Measurements from ENCODE around the gene LRRC28.
A peak's percentile ranks its signal among the peaks of the same experiment; 100 is the strongest.
"Not testable (repeated sequence)": the region's sequence is repeated elsewhere in the genome, so short reads cannot be mapped to it uniquely, and the experiment has no call there.

The LRRC28 gene

DNA sequence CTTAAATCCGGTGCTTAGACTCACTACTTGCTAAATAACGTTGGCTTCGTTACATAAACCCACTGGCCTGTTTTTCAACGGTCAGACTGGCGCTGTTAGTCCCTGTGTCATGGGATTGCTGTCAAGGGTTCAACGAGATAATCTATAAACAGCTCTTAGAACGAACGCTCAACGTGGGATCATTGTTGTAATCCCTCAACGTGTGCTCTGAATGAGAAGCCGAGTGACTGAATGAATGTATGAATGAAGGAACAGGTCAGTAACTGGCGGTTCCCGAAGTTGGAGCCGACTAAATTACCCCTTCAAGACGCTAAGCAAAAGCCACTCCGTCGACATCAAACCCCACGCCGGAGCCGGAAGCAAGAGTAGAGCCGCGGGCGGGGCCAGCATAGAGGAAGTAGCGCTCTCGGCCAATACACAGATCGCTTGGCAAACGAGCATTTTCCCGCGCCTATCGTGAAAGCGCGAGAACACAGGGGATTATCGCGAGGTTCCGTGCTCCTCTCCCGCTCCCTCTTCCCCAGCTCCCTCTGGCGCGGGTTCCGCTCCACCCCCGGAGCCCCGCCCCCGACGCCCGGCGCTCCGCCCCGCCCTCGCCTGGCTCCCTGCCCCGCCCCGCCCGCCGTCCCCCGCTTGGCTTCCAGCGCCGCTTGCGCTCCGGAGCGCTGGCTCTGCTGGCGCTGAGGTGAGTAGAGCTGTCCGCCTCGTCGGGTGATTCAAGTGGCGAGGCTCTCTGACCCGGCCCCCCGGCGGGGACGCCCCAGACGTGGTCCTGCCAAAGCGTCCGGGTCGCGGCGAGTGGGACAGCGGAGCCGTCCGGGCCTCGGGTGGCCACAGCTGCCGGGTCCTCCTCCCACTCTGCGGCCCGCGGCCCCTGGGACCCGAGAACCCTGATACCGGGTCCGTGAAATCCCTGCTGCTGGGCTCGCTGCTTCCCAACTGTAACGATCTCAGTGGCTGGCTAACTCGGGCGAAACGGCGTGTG lies at the start of gene LRRC28:
Gene LRRC28 (plus strand): TSS at position 625 of the 985 bp plus-strand sequence. CDS start 4,477 bp downstream, outside the sequence.
- peak; percentile 98 to 99 for ATAC-seq

DNA sequence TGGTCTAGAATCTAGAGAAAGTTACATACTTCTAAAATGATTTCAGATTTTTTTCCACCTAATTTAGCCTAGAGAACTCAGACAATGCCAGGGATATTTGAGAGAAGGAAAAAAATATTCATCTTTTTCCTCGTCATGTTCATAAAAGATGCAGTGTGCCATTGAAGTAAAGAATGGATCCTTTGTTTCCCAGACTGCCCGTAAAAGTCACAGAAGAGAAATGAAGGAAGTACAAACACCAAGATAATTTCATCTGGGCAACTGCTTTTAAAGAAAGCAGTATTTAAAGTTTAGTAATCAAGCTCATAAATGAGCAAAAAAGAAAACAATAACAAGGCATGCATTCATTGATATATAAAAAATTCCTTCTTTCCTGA lies 49.1 kb upstream of the LRRC28 start:
- ATAC-seq, result no peak

DNA sequence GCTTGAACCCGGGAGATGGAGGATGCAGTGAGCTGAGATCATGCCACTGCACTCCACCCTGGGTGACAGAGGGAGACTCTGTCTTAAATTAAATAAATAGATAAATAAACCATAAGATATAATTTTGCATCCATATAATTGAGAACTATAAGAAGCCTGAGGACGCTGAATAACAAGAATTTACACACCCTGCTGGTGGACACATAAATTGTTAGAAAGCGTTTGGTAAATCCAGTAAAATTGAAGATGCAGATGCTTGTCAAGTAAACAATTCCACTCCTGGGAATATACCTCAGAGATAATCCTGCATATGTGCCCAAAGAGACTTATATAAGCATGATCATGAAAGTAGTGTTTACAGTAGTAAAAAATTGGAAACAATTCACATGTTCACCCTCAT lies 43.6 kb upstream of the LRRC28 start:
- ATAC-seq, result no peak

DNA sequence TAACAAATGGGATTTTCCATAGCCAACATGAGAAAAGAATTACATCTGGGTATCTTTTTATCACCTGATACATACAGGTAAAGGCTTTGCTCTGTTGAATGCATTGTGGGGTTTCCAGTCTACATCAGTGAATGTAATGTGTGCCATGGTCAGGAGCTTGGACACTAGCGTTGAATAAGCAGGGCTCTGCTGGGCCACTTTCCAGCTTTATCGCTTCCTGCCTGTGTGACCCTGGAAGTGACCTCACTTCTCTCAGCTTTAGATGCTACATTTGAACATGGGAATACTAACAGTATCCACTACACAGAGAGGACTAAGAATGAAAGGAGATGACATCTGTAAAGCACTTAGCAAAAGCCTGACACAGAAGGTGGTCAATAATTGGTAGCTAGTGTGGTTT lies 42.0 kb upstream of the LRRC28 start:
- ATAC-seq, result no peak

DNA sequence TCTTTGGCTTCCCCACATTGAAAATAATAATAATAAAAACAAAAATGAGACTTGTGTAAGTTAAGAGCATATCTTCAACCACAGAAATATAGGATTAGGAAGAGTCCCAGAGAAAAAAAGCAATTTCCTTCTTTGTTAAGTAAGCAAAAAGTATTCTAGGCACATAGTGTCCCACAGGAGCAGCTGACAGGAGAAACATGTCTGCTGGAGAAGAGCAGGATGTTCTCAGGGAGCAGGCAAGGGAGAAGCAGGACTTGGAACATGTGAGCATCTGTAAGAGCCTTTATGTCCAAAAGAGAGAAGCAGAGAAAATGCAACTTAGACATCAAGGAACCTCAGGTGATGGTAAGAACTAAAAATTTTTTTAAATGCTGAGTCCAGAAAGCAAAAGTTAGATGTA lies 40.9 kb upstream of the LRRC28 start:
- ATAC-seq, result no peak

DNA sequence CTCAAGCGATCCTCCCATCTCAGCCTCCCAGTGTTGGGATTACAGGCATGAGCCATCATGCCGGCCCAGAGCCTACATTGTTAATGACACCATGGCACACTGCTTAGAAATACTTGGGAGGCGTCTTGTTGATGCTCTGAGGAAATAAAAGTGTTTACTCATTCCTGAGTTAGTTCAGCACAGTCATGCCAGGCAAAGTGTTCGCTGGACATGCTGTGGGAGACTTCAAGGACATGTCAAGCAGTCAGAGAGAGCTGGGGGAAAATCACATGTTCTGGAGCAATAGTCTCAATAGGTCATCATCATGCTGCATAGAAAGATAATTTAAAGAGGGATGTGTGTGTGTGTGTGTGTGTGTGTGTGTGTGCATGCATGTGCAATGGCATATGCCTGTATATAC lies 39.4 kb upstream of the LRRC28 start:
- ATAC-seq, result no peak

DNA sequence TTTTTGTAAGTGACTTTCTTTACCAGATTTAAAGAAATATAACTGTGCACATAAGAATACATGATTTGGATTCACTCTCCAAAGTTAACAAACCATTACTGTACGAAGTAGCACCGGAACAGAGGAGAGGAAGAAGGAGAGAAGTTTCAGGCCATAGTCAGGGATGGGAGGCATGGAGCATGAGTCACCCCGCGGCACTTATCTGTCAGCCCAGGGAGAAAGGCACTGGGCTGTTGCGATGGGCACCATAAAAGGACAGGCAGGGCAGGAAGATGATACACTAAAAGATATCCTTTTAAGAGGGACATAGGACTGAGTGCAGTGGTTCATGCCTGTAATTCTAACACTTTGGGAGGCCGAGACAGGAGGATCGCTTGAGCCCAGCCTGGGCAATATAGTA lies 38.9 kb upstream of the LRRC28 start:
- ATAC-seq, result no peak

DNA sequence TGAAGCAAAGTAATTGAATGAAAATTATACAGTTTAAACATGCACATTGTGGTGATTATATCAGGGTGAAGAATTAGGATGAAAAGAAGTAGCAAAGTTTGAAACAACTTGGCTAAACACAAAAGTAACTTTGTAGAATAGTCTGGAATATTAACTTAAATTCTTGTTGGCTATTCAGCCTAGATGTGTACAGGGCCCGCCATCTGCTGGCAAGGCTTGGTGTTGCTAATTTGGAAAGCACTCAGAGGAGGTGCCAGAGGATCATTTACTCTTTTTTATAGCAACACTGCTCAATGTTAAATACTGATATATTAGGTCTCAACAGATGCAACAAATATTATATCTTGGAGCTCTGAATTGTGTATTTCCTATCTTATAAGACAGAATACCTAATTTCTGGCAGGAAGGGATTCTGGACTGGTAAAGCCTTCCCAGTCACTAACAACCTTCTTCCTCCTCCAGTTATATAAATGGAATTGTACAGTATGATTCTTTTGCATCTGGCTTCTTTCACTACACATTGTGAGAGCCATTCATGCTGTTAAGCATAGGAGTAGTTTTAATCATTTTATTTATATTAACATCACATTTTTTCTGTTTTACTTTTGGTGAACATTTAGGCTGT lies 38.0 kb upstream of the LRRC28 start:
- peak in 1 of 2 donors; percentile 58 for ATAC-seq

DNA sequence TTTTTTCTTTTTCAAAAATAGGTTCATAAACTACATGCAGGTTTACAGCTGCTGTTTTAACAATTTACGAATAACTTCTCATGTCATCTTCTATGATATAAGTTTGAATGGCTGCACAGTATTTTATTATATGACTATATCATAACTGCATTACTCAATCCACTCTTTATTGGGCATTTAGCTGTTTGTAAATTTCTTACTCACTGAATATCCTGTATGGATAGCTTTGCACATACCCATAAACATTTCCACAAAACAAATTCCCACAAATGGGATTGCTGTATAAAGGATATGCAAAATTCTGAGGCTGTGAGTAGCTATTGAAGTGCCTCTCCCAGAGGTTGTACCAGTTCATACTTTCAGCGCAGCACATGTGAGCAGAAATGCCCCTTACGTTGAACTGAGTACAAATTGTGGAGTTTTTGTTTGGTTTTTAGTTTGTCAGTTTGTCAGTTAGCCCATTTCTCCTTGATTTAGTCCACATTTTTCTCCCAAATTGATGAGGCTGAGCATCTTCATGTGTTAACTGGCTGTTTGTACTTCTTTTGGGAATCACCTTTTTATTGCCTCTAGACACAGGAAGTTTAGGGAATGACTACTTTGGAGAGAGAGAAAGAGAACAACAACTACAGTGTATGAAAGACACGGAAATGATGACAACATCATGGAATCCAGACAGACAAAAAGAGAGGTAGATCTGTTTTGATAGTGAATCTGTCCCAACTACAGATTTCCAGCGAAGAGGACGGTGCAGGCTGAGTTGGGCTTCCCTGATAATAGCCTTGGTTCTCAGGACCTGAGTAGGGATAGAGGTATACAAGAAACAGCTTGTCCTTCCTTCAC lies 26.7 kb upstream of the LRRC28 start:
- no peak for ATAC-seq

DNA sequence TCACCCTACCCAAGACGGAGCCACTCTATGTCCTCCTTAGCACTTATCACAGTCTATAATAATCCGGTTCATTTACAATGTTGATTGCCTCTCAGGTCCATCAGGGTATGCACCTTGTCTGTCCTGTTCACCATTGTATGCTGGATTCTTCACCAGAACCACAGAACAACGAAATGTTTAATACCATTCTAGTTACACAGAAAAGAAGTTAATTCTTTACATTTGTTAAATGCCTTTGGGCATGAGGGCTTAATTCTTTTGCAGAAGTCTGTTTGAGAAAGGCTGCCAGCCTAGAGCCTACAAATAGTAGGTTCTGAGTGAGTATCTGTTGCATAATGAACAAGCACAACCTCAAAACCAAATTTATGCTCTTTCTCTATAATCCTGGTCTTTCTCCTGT lies 24.5 kb upstream of the LRRC28 start:
- ATAC-seq, result no peak

DNA sequence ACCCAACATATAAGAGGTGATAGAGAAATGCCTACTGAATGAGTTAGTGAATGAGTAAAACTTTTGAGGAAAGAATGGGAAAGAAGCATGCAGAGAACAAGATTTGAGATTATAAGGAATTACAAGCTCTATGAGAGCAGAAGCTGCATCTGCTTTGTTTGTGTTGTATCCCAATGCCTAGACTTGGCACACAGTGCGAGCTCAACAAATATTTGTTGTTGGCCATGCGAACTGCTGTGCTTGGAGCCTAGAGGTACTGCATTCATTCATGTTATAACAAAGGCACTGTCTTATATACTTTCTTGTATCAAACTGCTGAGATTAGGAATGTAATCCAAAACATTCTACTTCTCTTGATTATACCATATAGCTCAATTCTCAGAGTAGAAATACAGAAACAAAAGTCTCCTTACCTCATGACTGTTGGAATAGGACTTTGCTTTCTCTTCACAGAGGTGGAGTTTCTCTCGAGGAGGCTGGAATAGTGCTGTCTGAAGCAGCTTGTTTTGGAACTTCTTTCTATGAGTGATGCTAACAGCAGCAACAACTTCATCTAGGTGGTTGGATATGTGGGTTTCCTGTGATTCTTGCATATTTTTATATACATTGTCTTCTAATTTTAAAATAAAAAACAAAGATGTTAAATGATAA lies 23.0 kb upstream of the LRRC28 start:
- no peak for ATAC-seq

DNA sequence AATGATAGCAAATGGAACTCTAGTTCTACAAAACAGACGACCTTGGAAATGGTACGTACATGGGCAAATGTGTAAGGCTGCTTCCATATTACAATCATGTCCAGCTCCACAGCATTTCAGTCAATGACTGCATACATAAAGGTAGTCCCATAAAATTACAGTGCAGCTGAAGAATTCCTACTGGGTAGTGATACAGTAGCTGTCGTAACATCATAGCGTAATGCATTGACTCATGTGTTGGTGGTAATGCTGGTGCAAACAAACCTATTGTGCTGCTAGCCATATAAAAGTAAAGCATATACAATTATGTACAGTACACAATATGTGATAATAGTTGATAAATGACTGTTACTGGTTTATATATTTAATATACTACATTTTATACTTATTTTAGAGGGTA lies 20.4 kb upstream of the LRRC28 start:
- no peak for ATAC-seq

DNA sequence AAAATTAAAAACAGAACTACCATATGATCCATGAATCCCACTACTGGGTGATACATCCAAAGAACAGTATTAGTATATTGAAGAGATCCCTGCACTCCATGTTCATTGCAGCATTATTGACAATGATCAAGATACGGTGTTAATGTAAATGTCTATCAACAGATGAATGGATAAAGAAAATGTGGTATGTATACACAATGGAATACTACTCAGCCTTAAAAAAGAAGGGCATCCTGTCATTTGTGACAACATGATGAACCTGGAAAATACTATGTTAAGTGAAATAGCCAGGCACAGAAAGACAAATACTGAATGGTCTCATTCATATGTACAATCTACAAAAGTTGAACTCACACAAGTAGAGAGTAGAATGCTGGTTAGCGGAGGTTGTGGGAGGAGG lies 18.5 kb upstream of the LRRC28 start:
- no peak for ATAC-seq

DNA sequence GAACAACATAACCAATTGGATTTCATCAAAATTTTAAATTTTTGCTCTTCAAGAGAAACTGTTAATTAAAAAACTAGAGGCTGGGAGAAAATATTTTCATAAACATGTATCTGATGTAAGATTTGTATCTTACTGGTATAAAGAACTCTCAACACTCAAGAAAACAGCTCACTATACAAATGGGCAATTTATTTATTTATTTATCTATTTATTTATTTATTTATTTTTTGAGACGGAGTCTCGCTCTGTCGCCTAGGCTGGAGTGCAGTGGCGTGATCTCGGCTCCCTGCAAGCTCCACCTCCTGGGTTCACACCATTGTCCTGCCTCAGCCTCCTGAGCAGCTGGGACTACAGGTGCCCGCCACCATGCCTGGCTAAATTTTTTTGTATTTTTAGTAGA lies 17.1 kb upstream of the LRRC28 start:
- ATAC-seq, result not testable (repeated sequence)

DNA sequence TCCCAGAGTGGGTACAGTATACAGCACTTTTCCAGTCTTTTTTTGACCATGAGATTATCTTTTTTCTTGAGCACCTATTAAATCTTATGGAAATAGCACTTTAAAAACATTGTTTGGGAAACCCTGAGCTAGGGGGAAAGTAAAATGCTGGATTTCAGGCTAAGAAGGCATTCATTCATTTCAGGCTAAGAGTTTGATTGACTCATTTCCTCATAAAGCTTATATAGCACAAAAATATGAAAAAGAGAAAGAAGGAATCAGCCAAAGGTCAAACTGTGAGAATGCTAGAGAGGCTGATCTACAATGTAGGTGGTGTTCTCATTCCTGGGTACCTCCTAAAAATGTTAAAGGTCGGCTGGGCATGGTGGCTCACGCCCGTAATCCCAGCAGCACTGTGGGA lies 12.4 kb upstream of the LRRC28 start:
- ATAC-seq, result no peak

DNA sequence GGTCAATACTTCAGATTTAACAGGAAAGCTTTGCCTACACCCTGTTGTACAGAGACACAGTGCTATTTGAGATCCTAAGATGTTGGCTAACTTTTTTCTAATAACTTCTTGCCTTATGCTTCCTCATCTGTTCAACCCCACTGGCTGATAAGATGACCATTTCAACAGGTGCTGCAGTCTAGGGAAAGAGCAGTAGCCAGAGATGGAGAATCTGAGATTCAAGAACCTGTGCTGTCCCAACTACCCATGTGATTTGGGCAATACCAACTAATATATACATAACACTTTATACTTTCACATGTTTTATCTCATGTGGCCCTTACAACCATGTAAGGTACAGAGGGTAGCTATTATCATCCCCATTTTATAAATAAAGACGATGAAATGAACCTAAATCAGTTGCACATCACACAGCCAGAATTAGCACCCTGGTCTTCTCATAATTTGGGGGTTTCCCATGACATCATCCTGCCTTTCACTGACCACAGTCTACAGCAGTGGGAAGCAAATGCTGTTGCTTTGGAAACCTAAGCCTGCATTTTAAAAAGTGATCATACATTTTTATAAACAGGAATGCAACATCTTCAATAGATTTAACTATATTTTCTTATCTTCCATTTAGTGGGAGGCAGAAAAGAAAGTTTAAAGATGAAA lies 11.6 kb upstream of the LRRC28 start:
- peak; percentile 56 to 78 for ATAC-seq

DNA sequence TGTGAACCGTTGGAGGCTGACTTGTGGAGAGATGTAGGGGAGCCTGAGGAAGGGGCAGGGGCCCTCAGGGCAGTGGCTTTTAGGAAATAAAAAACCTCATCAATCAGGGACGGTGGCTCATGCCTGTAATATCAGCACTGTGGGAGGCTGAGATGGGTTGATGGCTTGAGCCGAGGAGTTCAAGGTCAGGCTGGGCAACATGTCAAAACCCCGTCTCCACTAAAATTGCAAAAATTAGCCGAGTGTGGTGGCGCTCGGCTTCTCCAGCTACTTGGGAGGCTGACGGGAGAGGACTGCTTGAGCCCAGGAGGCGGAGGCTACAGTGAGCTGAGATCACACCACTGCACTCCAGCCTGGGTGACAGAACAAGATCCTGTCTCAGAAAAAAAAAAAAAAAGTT lies 9.5 kb upstream of the LRRC28 start:
- ATAC-seq, result no peak

DNA sequence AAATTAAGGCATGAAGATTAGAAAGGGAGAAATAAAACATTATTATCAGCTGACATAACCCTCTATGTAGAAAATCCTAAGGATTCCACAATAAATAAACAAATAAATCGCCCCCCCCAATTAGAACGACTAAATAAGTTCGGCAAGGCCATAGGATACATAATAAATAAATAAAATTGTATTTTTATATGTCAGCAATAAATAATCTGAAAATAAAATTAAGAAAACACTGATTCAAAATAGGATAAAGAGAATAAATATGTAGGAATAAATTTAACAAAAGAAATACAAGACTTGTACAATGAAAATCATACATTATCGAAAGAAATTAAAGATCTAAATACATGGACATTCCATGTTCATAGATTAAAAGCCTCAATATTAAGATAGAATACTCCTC lies 7.0 kb upstream of the LRRC28 start:
- no peak for ATAC-seq

DNA sequence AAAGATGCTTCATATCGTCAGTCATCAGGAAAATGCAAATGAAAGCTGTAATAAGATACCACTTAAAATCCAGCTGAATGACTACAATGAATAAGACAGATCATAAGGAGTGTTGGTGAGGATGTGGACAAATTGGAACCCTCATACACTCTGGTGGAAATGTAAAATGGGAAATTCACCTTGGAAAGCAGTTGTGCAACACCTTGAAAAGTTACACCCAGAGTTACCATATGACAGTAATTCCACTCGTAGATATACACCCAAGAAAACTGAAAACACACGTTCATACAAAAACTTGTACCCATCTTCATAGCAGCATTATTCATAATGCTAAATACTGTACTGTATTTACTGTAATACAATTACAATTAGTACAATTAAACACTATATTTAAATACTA lies 4.2 kb upstream of the LRRC28 start:
- no peak for ATAC-seq

DNA sequence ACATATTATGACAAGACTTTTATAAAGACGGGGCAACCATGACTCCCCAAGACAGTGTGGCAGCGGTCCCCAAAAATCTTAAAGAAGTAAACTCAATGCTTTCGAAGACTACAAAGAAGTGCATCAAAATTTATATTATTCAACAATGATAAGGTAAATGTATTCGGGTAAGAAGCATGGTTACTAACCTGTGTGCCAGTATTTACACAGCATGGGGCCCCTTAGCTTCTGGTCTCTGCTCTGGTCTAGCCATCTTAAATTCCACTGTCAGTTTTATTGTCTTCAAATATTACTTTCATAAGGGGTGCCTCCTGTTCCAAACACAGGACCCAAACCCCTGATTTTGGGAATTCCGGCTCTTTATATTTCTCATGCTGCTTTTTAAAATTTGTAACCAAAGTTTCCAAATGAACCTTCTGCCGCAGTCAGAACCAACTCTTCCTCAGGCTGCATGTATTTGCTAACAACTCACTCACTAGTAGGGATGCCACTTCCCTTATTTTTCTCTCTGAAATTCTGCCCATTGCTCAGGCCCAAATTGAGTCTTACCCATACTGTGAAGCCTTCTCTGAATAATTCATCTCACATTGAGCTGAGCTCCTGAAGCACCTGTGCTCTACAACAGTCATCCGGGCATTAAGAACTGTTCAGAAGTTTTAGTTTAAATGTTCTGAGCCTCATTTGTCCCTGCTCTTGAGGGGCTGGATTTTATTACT lies 3.1 kb upstream of the LRRC28 start:
- ATAC-seq, result no peak

DNA sequence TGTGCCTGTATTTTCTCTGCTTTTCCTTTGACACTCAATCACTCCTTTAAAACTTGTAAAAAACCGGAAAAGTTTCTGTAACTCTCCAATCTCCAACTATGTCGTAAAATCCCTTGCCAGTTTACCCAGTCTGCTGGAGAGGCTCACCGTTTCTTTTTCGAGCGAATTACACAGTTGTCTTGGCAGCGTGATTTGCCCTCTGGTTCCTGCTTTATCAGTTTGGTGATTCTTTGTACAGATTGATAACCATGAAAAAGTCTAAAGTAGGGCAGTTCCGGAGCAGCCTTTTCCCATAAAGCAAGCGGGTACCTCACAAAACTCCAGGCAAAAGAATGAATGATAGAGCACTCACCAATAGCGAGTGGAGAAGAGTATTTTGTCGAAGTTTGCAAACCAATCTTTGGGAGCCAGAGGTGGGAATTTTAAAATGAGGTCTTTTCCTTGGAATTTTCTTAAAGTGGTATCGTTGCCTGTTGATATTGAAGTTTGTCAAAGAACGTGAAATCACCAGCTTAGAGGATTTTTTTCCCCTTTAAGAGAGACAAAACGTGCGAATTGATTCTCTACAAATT lies 1.9 kb upstream of the LRRC28 start, which contains the start of gene TTC23:
Gene TTC23 (minus strand): TSS at position 312 of the 572 bp plus-strand sequence. CDS start 20,869 bp downstream, outside the sequence.
- no peak for ATAC-seq
